Raji (cell line): ENCODE results near the gene PANX2.

Source experiments
- POLR2A ChIP-seq: IDR thresholded peaks from 2 replicates; pipeline ENCODE4 v1.6.1; 2011; ENCODE audit warnings: low read depth, low read length, control low read depth; ENCODE audit not compliant: insufficient read depth

The PANX2 gene

DNA sequence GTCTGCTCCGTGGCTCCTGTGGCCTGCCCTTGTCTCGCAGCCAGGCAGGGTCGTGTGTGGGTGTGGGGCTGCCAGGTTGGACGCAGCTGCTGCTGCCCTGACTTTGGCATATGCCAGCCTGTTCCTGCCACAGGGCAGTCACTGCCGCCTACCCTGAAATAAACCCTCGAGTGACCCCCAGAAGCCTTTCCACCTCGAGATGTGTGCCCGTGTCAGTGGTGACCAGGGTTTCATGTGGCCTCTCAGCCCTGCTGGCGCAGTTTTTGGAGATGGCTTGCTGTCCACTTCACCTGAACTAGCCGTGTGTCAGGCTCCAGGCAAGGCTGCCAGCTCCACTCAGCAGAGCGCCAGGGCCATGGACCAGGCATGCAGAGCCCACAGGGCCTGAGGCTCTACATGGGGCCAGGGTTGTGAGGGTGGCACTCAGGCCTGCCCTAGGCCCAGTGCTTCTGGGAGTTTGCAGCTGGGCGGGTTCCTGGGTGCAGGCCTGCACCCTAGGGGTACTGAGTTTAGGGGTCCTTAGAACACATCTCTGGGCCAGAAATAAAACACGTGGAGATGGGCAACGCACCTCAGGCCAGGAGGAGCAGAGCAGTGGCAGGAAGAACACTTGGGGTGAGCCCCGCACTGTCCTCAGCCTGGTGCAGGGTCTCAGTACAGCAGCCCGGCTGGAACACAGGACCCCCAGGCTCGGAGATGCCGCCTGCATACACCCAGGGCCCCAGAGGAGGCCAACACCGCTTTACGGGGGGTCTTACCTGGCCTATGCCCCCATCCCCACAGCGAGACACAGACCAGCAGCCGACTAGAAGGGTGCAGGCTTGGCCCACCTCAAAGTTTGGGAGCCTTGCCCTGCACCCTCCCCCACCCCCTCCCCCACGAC is 8.8 kb upstream of the PANX2 start:
- TF ChIP-seq POLR2A = no peak

DNA sequence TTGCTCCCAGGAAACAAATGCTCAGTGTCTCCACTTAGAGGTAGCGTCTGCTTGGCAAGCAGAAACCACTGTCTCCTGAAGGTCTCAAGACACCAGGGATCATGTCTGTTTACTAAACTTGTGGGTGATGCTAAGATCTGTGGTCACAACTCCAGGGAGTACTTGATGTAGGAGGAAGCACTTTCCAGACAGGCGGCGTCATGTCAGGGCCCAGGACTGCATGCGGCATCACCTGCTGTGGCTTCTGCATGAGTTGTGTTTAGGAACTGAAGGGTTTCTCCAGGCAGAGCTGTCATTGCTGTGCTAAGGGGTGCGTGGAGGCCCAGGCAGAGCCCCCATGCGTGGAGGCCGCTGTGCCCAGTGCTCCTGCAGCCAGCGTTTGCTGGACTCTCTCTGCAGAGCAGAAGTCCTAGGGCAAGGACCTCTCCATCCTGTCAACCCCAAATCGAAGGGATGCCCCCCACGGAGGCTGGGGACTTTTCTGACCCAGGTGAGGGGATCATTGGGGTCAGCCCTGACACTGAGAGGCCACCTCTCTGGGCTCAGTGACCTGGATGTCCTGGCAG is 8.1 kb upstream of the PANX2 start:
- TF ChIP-seq POLR2A = no peak

DNA sequence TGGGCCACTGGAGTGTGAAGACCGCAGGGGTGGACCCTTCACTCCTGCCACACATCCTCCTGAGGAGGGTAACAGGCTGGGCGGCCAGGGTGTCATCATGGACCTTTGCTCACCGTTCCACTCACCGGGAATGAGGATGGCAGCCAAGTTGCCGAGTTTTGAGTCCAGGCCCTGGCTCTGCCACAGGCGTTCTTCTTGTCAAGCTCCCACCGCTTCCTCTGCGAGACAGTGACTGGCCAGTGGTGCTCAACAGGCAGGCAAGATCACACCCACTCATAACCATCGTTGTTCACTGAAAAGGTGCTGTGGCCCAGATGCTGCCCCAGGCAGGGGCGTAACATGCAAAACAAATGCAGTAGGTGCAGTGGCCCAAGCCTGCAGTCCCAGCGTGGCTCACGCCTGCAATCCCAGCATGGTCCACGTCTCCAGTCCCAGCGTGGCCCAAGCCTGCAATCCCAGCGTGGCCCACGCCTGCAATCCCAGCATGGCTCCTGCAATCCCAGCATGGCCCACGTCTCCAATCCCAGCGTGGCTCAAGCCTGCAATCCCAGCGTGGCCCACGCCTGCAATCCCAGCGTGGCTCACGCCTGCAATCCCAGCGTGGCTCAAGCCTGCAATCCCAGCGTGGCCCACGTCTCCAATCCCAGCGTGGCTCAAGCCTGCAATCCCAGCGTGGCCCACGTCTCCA is 5.0 kb upstream of the PANX2 start:
- no peak for TF ChIP-seq POLR2A

DNA sequence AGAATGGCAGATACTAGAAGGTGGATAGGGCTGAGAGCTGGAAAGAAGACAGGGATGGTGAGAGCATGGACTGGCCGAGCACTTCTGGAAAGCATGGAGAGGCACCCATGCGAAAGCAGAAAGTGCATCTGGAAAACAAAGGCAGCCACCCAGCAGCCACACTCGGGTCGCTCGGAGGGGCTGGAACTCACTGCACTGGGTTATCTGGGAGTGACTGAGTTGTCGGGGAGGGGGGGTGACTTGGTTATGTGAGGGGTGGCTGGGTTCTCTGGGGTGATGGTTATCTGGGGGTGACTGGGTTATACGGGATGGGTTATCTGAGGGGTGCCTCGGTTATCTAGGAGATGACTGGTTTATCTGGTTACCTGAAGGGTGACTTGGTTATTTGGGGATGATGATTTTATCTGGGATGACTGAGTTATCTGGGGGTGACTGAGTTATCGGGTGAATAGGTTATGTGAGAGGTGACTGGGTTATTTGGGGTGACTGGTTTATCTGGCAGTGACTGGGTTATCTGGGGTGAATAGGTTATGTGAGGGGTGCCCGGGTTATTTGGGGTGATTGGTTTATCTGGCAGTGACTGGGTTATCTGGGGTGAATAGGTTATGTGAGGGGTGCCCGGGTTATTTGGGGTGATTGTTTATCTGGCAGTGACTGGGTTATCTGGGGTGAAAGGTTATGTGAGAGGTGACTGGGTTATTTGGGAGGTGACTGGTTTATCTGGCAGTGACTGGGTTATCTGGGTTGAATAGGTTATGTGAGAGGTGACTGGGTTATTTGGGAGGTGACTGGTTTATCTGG is 2.6 kb upstream of the PANX2 start:
- TF ChIP-seq POLR2A = no peak

DNA sequence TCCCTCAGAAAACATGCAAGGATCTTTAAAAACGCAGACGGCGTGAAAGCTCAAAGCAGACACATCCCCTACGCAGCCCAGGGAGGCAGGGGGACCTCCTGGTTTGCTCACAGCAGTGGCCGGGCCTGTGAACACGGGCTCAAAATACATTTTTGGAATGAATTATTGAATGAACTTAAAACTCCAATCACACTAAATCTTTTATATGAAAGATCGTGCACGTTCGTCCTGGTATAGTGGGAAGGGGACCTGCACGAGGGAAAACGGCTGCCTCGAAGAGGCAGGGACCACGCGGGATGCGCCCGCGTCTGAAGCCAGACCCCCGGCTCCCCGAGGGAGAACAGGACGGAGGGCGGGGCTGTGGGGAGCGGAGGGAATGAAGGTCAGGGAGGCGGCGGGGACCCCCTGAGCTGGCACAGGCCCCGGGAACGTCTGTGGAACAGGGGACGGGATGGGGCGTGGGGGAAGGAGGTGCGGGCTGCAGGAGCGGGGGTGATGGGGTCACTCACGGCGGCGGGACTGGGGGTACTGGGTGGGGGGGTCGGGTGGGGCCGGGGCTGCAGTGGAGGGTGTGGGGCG is 1.3 kb upstream of the PANX2 start:
- no peak for TF ChIP-seq POLR2A

DNA sequence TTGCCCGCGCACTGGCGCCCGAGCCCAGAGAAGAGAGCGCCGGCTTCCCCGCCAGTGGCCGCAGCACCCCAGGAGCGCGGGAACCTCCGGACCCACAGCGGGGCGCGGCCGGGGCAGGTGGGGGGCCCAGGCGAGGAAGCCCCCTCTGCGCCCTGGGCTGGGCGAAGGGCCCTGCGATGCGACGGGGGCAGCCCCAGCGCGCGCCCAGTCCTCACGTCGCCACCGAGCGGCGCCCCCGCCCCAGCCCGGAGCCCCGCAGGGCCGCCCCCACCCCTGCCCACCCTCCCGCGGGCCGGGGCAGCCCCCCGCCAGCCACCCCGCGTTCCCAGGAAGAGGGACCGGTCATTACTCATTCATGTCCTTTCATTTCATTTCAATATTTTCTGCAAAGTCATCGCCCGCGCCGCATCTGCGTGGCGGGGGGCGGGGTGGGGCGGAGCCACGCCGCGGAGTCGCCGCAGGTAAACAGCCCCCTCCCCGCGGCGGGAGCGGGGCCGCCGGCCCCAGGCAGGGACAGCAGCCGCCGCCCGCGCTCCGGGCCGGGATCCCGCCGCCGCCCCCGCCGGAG is 673 bp upstream of the PANX2 start:
- no peak for TF ChIP-seq POLR2A

DNA sequence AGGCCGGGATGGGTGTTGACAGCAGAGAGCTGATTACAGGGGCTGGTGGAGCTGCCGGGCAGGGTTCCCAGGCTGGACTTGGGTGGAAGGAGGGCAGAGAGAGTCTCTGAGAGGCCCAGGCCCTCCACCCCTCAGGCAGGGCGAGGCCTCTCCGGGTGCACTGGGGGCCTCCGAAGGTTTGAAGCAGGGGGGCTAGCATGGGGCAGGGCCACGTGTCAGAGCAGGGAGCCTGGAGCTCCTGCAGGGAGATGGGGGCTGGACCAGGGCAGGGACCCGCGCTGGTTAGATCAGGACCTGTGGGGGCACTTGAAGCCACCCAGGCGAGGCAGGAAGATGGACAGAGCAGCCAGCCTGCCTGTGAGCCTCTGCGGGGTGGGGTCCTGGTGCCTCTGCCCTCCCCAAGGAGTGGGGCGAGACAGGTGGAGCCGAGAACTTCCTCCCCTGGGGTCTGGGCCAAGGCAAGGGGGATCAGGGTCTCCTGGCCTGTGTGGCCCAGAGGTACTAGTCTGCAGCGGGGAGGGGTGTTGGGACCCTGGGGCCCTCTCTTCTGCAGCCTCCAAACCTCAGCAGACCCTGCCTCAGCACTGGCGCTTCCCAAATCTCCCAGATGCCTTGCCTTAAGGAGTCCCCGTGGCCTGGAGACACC is 911 bp downstream of the PANX2 start:
- TF ChIP-seq POLR2A = no peak

DNA sequence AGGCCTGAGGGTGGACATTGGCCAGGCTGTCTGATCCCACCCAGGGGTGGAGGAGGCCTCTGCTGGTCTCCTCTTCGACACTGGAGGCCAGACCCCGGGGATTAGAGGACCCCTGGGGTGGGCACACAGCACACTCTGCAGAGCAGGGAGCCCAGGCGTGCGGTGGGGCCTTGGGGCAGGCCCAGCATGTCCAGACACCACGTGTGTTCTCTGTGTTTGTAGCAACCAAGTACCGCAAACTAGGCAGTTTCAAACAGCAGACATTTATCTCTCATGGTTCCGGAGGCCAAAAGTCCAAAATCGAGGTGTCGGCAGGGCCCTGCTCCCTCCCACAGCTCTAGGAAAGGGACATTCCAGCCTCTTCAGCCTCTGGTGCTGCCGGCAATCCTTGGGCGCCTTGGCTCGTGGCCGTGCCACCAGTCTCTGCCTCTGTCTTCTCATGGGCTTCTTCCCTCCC is 1.5 kb downstream of the PANX2 start:
- TF ChIP-seq POLR2A = no peak

DNA sequence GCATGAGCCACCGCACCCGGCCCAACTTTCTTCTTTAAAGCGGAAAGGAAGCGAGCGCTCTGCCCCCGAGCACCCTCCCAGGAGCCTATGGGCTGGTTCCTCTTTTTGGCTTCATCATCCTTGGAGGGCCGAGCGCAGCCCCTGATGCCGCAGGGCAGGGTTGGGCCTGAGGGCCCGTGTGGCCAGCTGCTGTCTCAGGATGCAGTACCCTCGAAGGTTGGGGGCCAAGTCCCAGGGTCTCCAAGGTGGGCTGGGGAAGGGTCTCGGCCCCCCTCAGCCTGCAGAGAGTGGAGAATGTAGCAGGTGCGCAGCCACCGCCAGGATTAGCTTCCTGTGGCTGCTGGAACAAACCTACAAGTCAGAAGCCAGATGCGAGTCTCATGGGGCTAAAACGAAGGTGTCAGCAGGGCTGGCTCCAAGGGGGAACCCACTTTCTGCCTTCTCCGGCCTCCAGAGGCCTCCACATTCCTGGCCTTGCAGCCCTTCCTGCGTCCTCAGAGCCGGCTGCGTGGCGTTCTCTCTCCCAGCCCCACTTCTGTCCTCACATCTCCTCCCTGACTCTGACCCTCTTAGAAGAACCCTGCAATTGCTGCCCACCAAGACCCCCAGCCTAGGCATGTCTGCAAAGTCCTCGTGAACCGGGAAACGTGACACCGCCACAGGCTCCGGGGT is 2.9 kb downstream of the PANX2 start:
- TF ChIP-seq POLR2A = no peak

DNA sequence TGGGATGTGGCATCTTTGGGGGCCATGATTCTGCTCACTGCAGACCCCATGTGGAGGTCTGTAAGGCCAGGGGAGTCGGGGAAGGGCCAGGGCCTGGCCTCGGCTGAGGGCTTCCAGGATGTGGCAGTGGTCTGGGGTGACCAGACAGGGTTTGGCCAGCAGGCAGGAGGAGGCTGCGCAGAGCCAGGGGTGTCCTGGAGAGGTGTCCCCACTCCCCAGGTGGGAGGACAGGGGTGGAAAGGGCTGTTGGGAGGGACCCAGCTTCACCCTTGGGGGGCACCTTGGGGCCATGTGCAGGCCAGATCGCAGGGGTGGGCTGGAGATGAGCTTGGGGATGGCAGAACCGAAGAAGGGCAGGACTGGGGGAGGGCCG is 3.4 kb downstream of the PANX2 start:
- no peak for TF ChIP-seq POLR2A

DNA sequence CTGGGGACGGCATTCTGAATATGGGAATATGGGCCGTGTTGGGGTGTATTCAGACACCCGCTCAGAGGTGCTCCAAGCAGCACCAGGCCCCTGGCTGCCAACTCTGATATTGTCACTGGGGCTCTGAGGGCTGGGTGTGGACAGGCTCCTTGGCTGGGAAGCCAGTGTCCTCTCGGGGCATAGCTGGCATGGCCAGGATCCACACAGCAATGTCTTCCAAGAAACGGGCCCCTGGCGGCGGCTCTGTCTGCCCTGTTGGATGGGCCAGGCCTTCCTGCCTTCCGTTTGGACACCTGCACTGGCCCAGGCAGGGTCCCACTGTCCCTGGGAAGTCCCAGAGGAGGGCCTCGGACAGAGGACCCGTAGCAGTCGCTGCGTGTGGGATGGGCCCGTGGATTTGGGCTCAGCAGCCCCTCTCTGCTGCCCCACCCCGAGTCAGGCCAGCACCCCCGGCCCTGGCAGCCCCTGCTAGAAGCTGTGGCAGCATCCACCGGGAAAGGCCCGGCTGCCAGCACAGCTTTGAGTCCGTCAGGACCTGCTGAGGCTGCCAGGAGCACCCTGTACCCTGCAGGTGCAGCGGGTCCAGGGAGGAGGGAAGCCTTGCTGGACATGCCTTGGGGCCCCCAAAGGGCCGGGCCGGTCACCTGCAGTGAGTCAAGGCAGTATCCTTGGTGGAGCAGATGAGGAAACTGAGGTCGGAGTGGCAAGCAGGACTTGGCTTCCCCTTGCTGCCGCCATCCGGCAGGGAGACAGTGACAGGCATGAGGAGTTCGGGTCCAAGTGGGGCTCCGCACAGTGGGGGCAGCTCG is 4.1 kb downstream of the PANX2 start:
- TF ChIP-seq POLR2A = no peak

DNA sequence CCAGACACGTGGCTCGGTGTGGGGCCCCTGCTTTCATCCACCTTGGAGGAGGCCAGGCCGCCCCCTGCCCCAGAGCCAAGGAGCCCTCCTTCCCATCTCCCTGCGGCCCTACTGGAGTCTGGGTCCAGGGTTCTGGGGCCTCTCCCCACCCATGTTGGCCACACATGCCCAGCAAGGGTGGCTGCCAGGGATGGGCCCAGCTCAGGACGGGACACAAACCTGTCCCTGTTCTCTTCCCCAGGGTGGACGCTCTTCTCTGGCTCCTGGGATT is 4.6 kb downstream of the PANX2 start:
- no peak for TF ChIP-seq POLR2A

DNA sequence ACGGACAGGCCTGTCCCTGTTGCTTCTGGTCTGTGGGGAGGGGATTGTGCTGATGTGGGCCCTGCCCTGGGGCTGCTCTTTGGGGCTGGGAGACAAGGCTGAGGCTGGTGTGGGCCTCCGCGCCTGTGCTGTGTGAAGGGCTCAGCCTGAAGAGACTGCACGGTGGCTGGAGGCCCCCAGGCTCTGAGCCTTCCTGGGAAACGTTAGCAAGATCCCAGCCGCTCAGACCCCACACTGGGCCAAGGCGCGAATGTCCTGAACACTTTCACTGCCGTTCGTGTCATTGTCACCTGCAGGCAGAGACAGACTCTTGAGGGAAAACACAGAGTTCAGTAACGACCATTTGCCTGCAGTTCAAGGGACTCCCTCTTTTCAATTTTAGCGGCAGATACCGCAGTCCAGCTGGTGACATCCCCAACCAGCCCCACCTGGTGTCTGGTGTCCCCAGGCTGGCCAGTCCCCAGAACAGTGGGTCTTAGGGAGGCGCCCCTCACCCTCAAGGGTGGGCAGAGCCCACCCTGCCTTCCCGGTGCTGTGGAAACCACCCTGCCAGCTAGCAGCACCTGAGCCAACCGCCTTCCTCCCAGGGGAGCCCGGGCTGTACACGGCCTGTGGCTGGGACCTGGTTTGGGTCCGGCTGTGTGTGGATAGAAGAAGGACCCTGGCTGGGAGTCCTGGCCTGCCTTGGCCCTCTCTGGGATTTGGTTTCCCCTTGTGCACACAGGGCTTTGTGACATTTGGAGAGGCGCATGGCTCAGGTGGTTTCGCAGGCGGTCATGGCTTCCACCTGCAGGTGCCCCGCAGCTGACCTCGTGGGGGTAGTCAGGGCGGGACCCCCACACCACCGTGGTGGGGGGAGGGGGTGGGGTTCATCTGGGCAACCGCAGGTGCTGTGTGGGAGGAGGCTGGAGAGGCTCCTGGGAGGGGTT is 5.7 kb downstream of the PANX2 start:
- TF ChIP-seq POLR2A = no peak
